ENCODE measurements around the gene FBXO7.

GRCh38 chr22:32448980-32449379, 25.6 kb upstream of the FBXO7 start:
- no peak for TF ChIP-seq EZH2 (IDR thresholded peaks at IDR 0.05)
- TF ChIP-seq FOXP2 (optimal IDR thresholded peaks at IDR 0.05; ENCODE audit: control extremely low read depth, extremely low read length, insufficient read depth): no peak
- no peak for TF ChIP-seq POLR2AphosphoS5 (IDR thresholded peaks at IDR 0.05; ENCODE audit: borderline replicate concordance, low read depth, low read length)

All from SK-N-MC (cell line).